Testis (tissue), 2 donors: ENCODE results near the gene CDH20.

ENCODE experiments used
- POLR2A ChIP-seq: fragments of 450-650 bp; IDR thresholded peaks from one replicate; pipeline ENCODE4 v1.6.1; 2017; ENCODE audit warnings: antibody characterized with exemption, mild to moderate bottlenecking, moderate library complexity
- TF ChIP-seq, protein P1 (sequence below), 3 experiments: fragments of 450-650 bp in 2 of 3; fragments of 200-600 bp in 1 of 3; sonication (generic) in 1 of 3; IDR thresholded peaks; one replicate each; pipeline ENCODE4 v1.5.1; 2016 to 2019; ENCODE audit warnings: antibody characterized with exemption in 3 of 3, mild to moderate bottlenecking in 2 of 3, moderate library complexity in 1 of 3

GRCh38 chr18:61543518-61543917, 210.3 kb downstream of the CDH20 start:
- TF ChIP-seq, protein P1, sequence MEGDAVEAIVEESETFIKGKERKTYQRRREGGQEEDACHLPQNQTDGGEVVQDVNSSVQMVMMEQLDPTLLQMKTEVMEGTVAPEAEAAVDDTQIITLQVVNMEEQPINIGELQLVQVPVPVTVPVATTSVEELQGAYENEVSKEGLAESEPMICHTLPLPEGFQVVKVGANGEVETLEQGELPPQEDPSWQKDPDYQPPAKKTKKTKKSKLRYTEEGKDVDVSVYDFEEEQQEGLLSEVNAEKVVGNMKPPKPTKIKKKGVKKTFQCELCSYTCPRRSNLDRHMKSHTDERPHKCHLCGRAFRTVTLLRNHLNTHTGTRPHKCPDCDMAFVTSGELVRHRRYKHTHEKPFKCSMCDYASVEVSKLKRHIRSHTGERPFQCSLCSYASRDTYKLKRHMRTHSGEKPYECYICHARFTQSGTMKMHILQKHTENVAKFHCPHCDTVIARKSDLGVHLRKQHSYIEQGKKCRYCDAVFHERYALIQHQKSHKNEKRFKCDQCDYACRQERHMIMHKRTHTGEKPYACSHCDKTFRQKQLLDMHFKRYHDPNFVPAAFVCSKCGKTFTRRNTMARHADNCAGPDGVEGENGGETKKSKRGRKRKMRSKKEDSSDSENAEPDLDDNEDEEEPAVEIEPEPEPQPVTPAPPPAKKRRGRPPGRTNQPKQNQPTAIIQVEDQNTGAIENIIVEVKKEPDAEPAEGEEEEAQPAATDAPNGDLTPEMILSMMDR (IDR thresholded peaks at IDR 0.05): no peak
- no peak for TF ChIP-seq POLR2A
